ENCODE results near the gene TMC5.
"Not testable (repeated sequence)": the region's sequence is repeated elsewhere in the genome, so short reads cannot be mapped to it uniquely, and the experiment has no call there.

The TMC5 gene, protein sequence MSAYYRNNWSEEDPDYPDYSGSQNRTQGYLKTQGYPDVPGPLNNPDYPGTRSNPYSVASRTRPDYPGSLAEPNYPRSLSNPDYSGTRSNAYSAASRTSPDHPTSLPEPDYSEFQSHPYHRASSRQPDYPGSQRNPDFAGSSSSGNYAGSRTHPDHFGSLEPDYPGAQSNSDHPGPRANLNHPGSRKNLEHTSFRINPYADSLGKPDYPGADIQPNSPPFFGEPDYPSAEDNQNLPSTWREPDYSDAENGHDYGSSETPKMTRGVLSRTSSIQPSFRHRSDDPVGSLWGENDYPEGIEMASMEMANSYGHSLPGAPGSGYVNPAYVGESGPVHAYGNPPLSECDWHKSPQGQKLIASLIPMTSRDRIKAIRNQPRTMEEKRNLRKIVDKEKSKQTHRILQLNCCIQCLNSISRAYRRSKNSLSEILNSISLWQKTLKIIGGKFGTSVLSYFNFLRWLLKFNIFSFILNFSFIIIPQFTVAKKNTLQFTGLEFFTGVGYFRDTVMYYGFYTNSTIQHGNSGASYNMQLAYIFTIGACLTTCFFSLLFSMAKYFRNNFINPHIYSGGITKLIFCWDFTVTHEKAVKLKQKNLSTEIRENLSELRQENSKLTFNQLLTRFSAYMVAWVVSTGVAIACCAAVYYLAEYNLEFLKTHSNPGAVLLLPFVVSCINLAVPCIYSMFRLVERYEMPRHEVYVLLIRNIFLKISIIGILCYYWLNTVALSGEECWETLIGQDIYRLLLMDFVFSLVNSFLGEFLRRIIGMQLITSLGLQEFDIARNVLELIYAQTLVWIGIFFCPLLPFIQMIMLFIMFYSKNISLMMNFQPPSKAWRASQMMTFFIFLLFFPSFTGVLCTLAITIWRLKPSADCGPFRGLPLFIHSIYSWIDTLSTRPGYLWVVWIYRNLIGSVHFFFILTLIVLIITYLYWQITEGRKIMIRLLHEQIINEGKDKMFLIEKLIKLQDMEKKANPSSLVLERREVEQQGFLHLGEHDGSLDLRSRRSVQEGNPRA

GRCh38 chr16:19417640-19418039 is at the start of gene TMC5:
TSS of gene TMC5 (plus strand) at chr16:19417883. CDS start at chr16:19440039, 22,156 bp downstream.
- no peak for DNase-seq

- DNase-seq = not testable (repeated sequence)
These were observed 45.1 kb upstream of the TMC5 start for GRCh38 chr16:19372541-19372940.

DNA sequence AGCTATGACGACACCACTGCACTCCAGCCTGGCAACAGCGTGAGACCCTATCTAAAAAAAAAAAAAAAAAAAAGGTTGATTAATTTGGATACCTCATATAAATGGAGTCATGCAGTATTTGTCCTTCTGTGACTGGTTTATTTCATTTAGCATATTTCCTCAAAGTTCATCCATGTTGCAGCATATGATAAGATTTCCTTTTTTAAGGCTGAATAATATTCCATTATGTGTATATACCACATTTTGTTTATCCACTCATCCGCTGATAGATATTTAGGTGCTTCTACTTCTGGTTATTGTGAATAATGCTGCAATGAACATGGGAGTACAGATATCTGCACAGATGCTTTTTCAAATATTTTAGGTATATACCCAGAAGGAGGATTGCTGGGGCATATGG is 43.3 kb upstream of the TMC5 start:
- DNase-seq = no peak

DNA sequence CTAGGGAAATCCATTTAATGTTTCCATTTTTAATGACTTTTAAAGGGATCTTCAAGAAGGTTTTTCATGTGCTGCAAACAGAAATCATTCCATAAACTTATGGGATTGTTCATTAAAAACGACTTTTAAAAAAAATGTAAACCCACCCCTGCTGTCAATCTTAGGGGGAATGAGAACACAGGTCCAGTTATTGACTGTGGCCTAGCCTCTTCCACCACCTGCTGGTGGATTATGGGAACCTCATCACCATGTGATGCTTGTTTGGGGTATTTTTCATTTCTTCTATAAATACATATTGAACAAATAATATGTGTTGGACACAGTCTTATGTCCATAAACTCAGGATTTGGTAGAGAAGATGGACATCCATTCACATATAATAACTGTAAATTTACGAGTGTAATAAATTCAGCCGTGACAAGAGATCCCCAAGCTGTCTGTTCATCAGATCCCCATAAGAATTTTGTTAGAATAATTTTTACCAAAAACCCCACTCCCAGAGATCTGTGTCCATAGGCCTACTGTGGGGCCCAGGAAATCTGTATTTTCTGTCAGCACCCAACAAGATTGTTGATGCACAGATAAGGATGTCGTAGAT is 42.0 kb upstream of the TMC5 start:
- no peak for DNase-seq

- no peak for DNase-seq
These were observed 39.8 kb upstream of the TMC5 start for GRCh38 chr16:19377864-19378263.

DNA sequence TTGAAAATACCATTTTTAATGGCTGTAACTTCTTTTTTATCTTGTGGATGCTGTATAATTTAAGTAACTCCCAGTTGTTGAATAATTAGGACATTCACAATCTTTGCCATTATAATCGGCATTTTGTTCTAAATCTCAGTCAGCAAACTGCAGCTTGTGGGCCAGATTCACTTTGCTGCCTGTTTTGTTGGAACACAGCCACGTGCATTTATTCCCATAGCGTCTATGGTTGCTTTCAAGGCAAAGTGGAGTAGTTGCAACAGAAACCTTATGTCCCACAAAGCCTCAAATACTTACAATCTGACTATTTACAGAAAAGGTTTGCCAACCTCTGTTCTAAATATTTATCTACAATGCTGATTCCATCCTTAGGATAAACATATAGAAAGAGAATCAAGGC is 39.2 kb upstream of the TMC5 start:
- DNase-seq = no peak

DNA sequence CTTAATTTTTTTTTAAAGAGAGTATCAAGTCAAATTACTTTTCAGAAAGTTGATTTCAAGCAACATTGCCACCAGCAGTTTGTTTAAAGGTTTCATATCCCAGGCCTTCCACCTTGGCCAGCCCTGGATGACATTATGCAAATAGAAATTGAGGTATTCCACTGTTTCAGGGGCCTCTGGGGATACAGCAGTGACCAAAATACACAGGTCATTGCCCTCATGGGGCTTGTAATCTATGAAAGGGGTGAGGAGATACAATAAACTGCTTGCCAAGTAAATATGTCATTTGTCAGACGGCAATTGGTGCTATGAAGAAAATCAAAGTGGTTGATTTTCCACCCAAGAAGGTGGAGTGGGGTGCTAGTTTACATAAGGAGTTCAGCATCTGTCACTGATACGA is 37.8 kb upstream of the TMC5 start:
- DNase-seq = no peak

GRCh38 chr16:19380328-19380727 is 37.4 kb upstream of the TMC5 start:
- DNase-seq = no peak

DNA sequence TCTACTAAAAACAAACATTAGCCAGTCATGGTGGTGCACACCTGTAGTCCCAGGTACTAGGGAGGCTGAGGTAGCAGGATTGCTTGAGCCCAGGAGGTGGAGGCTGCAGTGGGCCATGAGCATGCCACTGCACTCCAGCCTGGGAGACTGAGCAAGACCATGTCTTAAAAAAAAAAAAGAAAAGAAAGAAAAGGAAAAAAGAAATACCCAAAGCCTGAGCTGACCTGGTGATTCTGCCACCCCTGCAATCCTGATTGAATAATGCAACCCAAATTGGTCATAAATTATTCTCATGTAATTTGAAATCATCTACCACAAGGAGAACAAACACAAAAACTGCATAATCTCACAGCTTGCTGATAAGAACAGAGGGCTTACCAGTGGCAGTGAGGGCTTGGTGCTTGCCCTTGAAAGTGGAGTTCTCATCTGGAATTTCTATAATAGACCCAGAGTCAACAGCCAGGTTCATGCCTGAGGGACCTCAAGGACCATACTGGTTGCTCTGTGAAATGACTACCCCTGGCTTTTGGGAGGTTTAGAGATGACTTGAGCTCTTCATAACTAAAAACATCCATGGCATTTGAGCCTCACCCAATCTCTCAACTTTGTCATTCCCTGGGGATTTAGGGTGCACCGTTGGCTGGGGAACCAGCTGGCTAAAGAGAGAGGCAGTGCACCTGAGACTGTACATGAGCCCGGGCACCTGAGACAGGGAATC is 35.4 kb upstream of the TMC5 start:
- DNase-seq = no peak

DNA sequence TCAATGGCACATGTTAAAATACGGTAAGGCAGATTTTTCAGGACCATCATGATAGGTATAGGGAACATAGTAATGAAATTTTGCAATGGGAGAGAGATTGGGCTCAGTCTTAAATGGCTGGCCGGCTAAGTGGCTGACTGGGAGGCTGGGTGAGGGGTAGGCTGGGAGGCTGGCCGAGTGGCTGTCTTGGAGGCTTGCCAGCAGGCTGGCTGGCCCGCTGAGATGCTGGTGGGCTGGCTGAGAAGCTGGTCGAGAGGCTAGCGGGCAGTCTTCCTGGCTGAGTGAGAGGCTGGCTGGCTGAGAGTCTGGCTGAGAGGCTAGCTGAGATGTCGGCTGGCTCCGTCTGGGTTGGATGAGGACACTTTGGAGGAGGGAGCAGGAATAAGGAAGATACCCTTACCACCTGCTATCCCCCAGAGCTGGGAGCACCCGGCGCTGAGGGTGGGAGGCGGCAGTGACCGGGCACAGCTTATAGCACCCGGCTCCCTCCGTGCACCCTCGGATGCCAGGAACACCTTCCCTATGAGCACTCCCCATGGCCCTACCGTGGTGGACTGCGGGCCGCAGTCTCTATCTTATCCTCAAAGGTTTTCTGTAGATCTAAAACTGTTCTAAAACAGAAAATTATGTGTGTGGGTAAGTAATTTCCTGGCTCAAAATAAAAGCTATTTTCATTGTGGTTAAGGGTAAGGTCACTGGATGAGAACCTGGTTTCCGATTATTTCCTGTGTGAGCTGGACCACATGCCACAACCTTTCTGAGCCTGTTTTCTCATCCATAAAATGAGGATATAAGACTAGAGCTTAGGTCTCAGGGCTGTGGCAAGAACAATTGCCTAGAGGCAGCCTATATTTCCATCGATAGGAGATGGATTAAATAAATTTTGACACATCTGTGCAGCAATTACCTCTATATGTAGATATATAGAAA is 34.5 kb upstream of the TMC5 start:
- DNase-seq = no peak

- DNase-seq = no peak
These were observed 33.0 kb upstream of the TMC5 start for GRCh38 chr16:19384656-19385055.

- no peak for DNase-seq
These were observed 31.2 kb upstream of the TMC5 start for GRCh38 chr16:19386525-19386924.

- DNase-seq = no peak
These were observed 28.4 kb upstream of the TMC5 start for GRCh38 chr16:19389246-19389645.

GRCh38 chr16:19391185-19391776 is 26.4 kb upstream of the TMC5 start:
- not testable (repeated sequence) for DNase-seq

DNA sequence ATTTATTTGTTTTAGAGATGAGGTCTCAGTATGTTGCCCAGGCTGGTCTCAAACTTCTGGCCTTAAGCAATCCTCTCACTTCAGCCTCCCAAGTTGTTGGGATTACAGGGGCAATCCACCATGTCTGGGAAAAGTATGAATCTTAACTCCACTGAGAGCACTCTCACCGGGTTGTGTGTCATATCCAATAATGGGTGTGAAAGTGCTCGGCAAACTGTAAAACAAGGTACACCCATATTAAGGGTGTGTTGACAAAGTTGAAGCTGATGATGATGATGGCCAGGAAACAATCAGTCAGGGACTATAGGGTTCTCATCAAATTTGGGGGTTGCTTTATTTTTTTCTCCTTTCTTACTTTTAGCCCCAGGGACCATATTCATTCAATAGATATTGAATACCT is 25.3 kb upstream of the TMC5 start:
- DNase-seq = no peak

DNA sequence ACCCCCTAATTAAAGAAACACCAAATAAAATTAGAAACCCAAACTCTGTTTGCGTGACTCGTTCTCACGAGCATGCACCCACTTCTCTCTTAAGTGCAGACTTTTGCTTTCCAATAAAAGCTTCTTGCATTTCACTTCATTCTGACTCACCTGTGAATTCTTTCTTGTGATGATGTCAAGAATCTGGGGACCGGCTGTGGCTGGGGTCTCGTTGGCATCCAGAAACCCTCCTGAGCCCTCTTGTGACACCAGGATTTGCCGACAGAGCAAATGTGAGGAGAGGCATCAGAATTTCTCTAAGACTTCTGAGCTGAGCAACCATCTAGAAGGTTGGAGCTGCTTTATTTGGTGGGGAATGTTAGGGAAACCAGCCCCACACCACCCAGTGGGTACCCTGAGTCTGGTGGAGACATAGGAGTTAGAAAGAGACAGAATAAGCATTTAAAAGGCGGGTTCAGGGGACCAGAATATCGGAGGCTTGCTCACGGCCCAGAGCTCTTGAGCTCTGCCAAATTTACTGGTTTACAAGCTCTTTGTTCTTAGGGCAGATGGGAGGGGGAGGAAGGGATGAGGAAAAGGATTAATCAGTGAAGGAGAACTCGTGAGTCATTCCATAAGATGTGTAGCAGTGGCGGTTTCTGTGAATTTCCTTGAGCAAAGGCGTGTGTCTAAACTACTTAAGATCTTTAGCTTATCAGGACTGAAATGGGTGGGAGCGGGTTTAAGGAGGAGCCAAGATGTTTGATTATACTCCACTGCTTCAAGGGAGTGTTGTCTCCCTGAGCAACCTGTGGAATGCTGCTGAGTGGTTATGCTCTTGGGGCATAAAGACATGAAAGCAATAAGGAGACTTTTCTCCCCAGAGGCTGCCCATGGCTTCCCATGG is 24.2 kb upstream of the TMC5 start:
- no peak for DNase-seq

GRCh38 chr16:19395646-19396267 is 21.9 kb upstream of the TMC5 start:
- not testable (repeated sequence) for DNase-seq

DNA sequence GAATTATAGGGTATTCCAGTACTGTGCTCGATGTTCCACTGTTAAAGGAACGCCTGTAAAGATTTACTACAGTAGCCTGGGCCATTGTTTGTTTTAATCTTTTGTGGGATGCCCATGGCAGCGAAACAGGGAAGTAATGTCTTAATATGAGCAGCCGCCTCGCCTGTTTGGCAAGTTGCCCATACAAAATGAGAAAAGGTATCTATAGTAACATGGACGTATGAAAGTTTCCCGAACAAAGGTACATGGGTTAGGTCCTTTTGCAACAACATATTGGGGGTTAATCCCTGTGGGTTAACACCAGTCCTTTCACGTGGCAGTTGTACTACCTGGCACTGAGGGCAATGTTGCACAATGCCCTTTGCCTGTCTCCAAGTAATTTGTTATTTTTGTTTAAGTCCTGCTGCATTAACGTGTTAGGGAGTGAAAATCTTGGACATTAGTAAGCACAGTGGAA is 21.1 kb upstream of the TMC5 start:
- DNase-seq = no peak

GRCh38 chr16:19397373-19397772 is 20.3 kb upstream of the TMC5 start:
- DNase-seq = not testable (repeated sequence)

Measured in SIG-M5 (cell line).